ENCODE results near the gene ARL6IP4.

The ARL6IP4 gene

DNA sequence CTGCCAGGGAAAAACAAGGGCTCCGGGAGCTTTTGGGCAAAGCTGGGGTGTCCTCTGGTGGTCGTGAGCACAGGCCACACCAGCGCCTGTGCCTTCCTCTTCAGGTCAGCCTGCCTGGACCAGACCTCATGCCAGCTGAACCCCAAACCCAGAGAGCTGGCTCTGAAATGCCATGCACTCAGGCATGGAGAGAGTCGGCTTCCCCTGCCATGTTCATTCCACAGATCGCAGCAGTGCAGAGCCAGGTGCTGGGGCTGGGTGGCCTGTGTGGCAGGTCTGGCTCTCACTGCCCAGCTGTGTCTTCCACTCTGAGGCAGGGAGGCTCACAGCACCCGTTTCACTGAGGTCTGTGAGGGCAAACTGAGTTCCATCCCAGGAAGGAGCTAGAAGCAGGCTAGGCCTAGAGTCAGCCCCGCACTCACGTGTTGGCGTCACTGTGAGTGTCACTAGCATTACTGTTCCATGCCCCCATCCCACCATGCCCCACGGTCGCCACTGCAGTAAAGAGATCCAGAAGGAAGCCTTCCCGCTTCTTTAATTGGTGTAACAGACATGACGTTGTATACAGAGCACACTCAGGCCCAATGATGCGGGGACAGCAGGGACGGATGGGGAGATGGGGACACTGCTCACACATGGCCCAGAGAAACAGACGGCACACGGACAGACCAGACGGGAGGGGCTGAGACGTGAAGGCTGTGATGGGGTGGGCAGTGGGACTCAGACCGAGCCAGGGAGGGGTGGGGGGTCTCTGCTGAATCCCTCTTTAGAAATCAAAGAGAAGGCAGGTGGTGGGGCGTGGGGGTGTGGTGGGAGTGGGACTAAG, 2.7 kb downstream of the ARL6IP4 start:
- no peaks in the 10 kb centered on the region for H3K9me3 ChIP-seq (ENCODE audit: control insufficient read depth in 5 of 5, low read length in 5 of 5)
- peak overlapping the region in 1 of 5 donors; percentile 89 for H3K9ac ChIP-seq (ENCODE audit: low read length in 5 of 5)
- H3K27ac ChIP-seq (ENCODE audit: low read depth, low read length) = no peak overlapping the region
- H3K27me3 ChIP-seq (ENCODE audit: control insufficient read depth in 5 of 5, insufficient read depth in 4 of 5, low read length in 5 of 5) = no peaks in the 10 kb centered on the region
- H3K4me1 ChIP-seq (ENCODE audit: control insufficient read depth in 5 of 5, insufficient read depth in 5 of 5, low read length in 5 of 5) = peaks cover 18 to 70% (median 62%) of the 10 kb centered on the region in 5 donors
- no peak overlapping the region for H3K4me3 ChIP-seq (ENCODE audit: low read depth in 1 of 5, low read length in 5 of 5)
- peaks cover 0 to 50% (median 44%) of the 10 kb centered on the region in 5 donors for H3K36me3 ChIP-seq (ENCODE audit: control insufficient read depth in 5 of 5, insufficient read depth in 5 of 5, low read length in 5 of 5)

GRCh38 chr12:122983789-122984515, 3.5 kb downstream of the ARL6IP4 start:
- H3K27ac ChIP-seq (ENCODE audit: low read depth, low read length) = no peak overlapping the region
- no peaks in the 10 kb centered on the region for H3K9me3 ChIP-seq (ENCODE audit: control insufficient read depth in 5 of 5, low read length in 5 of 5)
- peaks cover 0 to 55% (median 43%) of the 10 kb centered on the region in 5 donors for H3K36me3 ChIP-seq (ENCODE audit: control insufficient read depth in 5 of 5, insufficient read depth in 5 of 5, low read length in 5 of 5)
- H3K4me1 ChIP-seq (ENCODE audit: control insufficient read depth in 5 of 5, insufficient read depth in 5 of 5, low read length in 5 of 5) = peaks cover 18 to 63% (median 58%) of the 10 kb centered on the region in 5 donors
- no peak overlapping the region for H3K4me3 ChIP-seq (ENCODE audit: low read depth in 1 of 5, low read length in 5 of 5)
- H3K9ac ChIP-seq (ENCODE audit: low read length in 5 of 5) = peak overlapping the region in 2 of 5 donors; percentile 24
- H3K27me3 ChIP-seq (ENCODE audit: control insufficient read depth in 5 of 5, insufficient read depth in 4 of 5, low read length in 5 of 5) = no peaks in the 10 kb centered on the region

DNA sequence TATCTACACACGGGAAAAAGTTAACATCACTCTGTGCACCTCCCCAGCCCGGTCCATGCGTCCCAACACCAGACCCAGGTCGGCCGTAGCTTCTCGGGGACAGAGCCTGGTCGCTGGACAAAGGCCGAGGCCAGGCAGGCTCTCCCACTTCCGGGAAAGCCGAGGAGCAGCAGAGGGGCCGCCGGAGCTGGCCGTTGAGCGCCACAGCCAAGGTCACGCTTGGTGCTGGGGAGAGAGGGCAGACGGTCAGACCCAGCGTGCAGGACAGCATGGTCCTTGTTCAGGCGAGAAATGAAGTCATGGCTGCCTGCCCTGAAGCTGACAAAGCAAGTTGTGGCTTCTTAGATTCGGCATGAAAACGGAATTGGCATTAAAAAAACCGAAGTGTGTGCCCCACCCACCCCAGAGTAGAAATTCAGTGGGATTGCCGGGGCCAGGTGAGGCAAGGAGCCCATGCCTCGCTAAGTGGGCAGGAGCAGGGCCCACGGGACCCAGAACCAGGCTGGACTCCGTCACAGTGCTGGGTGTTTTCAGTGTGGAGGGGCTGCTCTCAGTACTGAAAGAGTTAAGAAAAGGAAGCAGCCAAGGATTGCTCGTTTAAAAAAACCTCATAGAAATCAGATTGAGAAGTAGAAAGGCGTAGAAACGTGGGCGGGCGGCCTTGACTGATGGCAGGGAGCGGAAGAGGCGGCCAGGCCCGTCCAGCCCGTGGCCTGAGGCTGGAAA, 4.3 kb downstream of the ARL6IP4 start:
- Histone ChIP-seq H3K4me1 (ENCODE audit: control insufficient read depth in 5 of 5, insufficient read depth in 5 of 5, low read length in 5 of 5) (peaks cover 17 to 55% (median 50%) of the 10 kb centered on the region in 5 donors), H3K27ac (ENCODE audit: low read depth, low read length) (no peak overlapping the region), H3K27me3 (ENCODE audit: control insufficient read depth in 5 of 5, insufficient read depth in 4 of 5, low read length in 5 of 5) (no peaks in the 10 kb centered on the region), H3K9me3 (ENCODE audit: control insufficient read depth in 5 of 5, low read length in 5 of 5) (no peaks in the 10 kb centered on the region), H3K36me3 (ENCODE audit: control insufficient read depth in 5 of 5, insufficient read depth in 5 of 5, low read length in 5 of 5) (peaks cover 0 to 63% (median 42%) of the 10 kb centered on the region in 5 donors), H3K9ac (ENCODE audit: low read length in 5 of 5) (peak overlapping the region in 3 of 5 donors; percentile 8 to 74 (median 64)), H3K4me3 (ENCODE audit: low read depth in 1 of 5, low read length in 5 of 5) (peak overlapping the region in 3 of 5 donors; percentile 13 to 41 (median 22))

DNA sequence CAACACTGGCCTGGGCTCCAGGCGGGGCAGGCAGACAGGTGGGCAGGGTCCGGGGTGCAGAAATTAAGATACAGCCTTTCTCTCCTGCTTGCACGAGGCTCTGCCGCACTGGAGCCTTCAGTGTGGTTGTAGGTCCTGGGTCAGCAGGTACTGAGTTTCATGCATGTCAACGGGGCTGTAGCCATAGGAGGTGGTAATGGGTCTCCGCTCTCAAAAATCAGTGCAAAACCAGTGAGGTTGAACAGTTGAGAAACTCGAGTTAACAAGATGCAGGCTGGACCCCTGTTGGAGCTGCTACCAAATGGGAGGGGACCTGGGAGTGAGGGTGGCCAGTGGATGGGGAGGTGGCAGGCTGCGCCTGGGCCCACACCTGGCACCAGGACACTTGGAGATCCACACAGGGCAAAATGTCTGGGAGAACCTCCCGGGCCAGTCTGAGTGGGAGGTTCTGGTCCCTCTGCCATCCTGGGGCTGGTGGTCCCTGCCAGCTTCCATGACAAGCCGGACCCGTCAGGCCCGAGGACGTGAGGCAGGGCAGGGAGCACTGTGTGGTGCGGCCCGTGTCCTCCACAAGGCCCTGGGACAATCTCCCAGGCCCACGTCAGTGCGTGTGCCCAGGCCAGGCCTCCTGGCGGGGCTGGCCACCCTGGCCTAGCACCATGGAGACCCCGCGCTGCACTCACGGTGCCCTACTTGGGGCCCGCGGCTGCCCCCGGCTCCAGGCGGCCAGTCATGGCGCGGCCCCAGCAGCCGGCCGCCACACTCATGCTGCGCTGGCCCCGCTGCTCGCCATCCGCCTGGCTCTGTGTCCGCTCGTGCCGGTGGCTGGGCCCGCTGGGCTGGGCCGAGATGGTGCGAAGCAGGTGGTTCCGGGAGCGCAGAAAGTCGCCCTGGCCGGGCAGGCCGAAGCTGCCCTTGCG, 5.1 kb downstream of the ARL6IP4 start:
- peak overlapping the region in 1 of 5 donors; percentile 74 for H3K9ac ChIP-seq (ENCODE audit: low read length in 5 of 5)
- H3K27me3 ChIP-seq (ENCODE audit: control insufficient read depth in 5 of 5, insufficient read depth in 4 of 5, low read length in 5 of 5) = no peaks in the 10 kb centered on the region
- peaks cover 14 to 48% (median 44%) of the 10 kb centered on the region in 5 donors for H3K4me1 ChIP-seq (ENCODE audit: control insufficient read depth in 5 of 5, insufficient read depth in 5 of 5, low read length in 5 of 5)
- H3K9me3 ChIP-seq (ENCODE audit: control insufficient read depth in 5 of 5, low read length in 5 of 5) = no peaks in the 10 kb centered on the region
- H3K27ac ChIP-seq (ENCODE audit: low read depth, low read length) = no peak overlapping the region
- peaks cover 0 to 71% (median 50%) of the 10 kb centered on the region in 5 donors for H3K36me3 ChIP-seq (ENCODE audit: control insufficient read depth in 5 of 5, insufficient read depth in 5 of 5, low read length in 5 of 5)
- no peak overlapping the region for H3K4me3 ChIP-seq (ENCODE audit: low read depth in 1 of 5, low read length in 5 of 5)

DNA sequence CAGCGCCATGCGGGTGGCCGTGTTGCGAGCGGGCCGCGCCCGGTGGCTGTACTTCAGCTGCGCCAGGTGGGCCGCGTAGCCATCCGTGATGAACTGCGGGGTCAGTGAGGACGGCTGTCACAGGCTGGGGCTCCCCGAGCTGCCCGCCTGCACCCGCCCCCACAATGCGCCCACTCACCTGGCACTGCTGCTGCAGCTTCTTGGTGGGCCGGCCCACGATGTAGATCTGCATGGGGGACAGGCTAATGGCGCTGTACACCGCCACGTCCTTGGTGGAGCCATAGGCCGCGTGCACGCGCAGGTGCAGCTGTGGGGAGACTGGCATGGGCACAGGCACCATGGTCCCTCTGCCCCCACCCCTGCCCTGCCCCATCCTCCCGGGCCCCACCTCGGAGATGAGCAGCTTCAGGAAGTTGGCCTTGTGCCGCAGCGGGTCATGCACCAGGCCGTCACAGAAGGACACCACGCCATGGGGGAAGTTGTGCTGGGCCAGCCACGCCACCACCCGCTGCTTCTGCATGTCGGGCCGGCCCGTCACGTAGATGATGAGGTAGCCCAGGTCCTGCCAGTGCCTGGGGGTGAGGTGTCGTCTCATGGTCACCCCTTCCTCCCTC, 5.9 kb downstream of the ARL6IP4 start:
- peaks cover 0 to 78% (median 50%) of the 10 kb centered on the region in 5 donors for H3K36me3 ChIP-seq (ENCODE audit: control insufficient read depth in 5 of 5, insufficient read depth in 5 of 5, low read length in 5 of 5)
- H3K27me3 ChIP-seq (ENCODE audit: control insufficient read depth in 5 of 5, insufficient read depth in 4 of 5, low read length in 5 of 5) = no peaks in the 10 kb centered on the region
- H3K27ac ChIP-seq (ENCODE audit: low read depth, low read length) = no peak overlapping the region
- H3K9me3 ChIP-seq (ENCODE audit: control insufficient read depth in 5 of 5, low read length in 5 of 5) = no peaks in the 10 kb centered on the region
- H3K4me3 ChIP-seq (ENCODE audit: low read depth in 1 of 5, low read length in 5 of 5) = no peak overlapping the region
- no peak overlapping the region for H3K9ac ChIP-seq (ENCODE audit: low read length in 5 of 5)
- peaks cover 14 to 43% (median 40%) of the 10 kb centered on the region in 5 donors for H3K4me1 ChIP-seq (ENCODE audit: control insufficient read depth in 5 of 5, insufficient read depth in 5 of 5, low read length in 5 of 5)

DNA sequence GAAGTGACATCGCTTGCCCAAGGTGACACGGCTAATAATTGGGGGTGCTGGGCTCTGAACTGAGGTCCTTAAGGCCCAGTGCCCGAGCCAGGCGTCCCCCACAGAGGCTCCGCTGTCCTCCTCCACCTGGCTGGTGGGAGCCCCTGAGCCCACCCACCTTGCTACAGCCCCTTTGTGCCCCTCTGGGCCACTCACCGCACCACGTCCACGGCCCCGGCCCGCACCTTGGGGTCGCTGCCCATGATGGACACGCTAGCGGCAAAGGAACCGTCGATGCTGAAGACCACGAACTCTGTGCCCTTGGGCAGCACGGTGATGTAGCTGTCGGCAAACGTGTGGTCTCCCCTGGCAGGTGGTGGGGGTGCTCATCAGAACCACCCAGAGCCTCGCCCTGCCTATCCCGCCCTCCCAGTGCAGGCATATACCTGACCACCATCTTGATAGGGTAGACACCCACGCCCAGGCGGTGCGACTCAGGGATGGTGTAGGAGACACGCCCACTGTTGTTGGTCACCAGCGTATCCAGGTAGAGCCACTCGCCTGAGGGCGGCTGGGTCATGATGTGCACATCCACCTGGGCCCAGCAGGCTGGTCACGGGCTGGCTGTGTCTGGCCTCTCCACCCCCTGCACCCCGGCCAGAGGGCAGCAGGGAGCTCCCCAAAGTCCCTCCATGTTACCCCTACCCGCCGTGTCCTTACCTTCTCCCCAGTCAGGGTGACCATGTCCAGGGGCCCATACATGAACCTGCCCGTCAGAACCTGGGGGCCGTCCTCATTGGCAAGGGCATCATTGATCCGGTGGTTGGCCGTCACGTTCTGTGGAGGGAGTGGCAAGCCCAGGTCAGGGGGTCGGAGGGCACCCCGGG, 6.8 kb downstream of the ARL6IP4 start:
- Histone ChIP-seq H3K4me1 (ENCODE audit: control insufficient read depth in 5 of 5, insufficient read depth in 5 of 5, low read length in 5 of 5) (peaks cover 11 to 34% (median 30%) of the 10 kb centered on the region in 5 donors), H3K27ac (ENCODE audit: low read depth, low read length) (no peak overlapping the region), H3K27me3 (ENCODE audit: control insufficient read depth in 5 of 5, insufficient read depth in 4 of 5, low read length in 5 of 5) (no peaks in the 10 kb centered on the region), H3K9ac (ENCODE audit: low read length in 5 of 5) (no peak overlapping the region), H3K9me3 (ENCODE audit: control insufficient read depth in 5 of 5, low read length in 5 of 5) (no peaks in the 10 kb centered on the region), H3K4me3 (ENCODE audit: low read depth in 1 of 5, low read length in 5 of 5) (no peak overlapping the region), H3K36me3 (ENCODE audit: control insufficient read depth in 5 of 5, insufficient read depth in 5 of 5, low read length in 5 of 5) (peaks cover 0 to 81% (median 46%) of the 10 kb centered on the region in 5 donors)

DNA sequence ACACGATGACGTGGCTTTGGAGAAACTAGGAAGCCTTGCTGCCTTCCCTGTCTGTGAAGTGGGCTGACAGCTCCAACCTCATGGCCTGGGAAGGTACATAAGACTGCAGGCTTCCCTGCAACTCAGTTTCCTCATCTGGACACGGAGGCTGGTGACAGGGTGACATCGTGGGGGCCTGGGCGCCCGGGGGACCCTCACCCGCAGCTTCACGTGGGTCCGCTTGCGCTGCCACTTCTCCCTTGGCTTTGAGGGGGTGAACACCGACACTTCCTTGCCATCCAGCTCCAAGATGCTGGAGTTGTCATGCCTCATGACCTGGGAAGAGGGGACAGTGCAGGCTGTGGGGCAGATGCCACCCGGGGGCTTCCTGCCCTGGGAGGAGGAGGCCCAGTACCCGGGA, 7.6 kb downstream of the ARL6IP4 start:
- Histone ChIP-seq H3K4me1 (ENCODE audit: control insufficient read depth in 5 of 5, insufficient read depth in 5 of 5, low read length in 5 of 5) (peaks cover 11 to 27% (median 23%) of the 10 kb centered on the region in 5 donors), H3K9me3 (ENCODE audit: control insufficient read depth in 5 of 5, low read length in 5 of 5) (no peaks in the 10 kb centered on the region), H3K9ac (ENCODE audit: low read length in 5 of 5) (no peak overlapping the region), H3K27me3 (ENCODE audit: control insufficient read depth in 5 of 5, insufficient read depth in 4 of 5, low read length in 5 of 5) (no peaks in the 10 kb centered on the region), H3K36me3 (ENCODE audit: control insufficient read depth in 5 of 5, insufficient read depth in 5 of 5, low read length in 5 of 5) (peaks cover 0 to 76% (median 40%) of the 10 kb centered on the region in 5 donors), H3K27ac (ENCODE audit: low read depth, low read length) (no peak overlapping the region), H3K4me3 (ENCODE audit: low read depth in 1 of 5, low read length in 5 of 5) (no peak overlapping the region)

DNA sequence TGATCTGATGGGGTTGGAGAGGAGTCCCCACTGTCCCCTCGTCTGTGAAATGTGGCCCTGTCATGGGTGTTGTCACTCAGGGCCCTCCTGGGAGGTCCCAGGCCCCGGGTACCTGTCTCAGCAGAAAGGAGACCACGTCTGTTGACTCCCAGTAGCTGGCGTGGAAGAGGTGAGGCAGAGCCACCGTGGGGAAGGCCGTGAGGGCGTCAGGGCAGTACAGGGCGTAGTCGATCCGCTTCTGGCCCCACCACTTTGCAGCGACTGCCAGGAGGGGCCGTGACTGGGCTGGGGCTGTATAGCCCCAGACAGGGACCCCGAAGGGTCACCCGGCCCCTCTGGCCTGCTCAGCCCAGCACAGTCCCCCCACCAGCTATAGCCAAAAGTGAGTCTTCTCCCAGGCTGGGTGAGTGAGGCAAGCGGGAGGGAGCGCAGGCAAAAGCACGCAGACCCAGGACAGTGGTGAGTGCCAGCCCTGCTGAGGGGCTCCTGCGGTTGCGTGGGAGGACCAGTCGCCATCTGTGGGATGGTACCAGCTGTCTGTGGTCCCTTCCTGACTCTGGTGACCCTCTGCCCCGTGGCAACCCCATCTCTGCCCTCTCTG, 8.2 kb downstream of the ARL6IP4 start:
- Histone ChIP-seq H3K36me3 (ENCODE audit: control insufficient read depth in 5 of 5, insufficient read depth in 5 of 5, low read length in 5 of 5) (peaks cover 0 to 72% (median 37%) of the 10 kb centered on the region in 5 donors), H3K9ac (ENCODE audit: low read length in 5 of 5) (no peak overlapping the region)

More for the DNA sequence above, 8.2 kb downstream of the ARL6IP4 start:
- no peaks in the 10 kb centered on the region for H3K27me3 ChIP-seq (ENCODE audit: control insufficient read depth in 5 of 5, insufficient read depth in 4 of 5, low read length in 5 of 5)
- H3K9me3 ChIP-seq (ENCODE audit: control insufficient read depth in 5 of 5, low read length in 5 of 5) = no peaks in the 10 kb centered on the region
- peaks cover 8 to 21% (median 18%) of the 10 kb centered on the region in 5 donors for H3K4me1 ChIP-seq (ENCODE audit: control insufficient read depth in 5 of 5, insufficient read depth in 5 of 5, low read length in 5 of 5)
- H3K4me3 ChIP-seq (ENCODE audit: low read depth in 1 of 5, low read length in 5 of 5) = no peak overlapping the region
- H3K27ac ChIP-seq (ENCODE audit: low read depth, low read length) = no peak overlapping the region

Measured in subcutaneous abdominal adipose tissue (tissue), 5 donors.